ENCODE results near the gene ACER2.
A peak's percentile ranks its signal among the peaks of the same experiment; 100 is the strongest.
"Not testable (repeated sequence)": the region's sequence is repeated elsewhere in the genome, so short reads cannot be mapped to it uniquely, and the experiment has no call there.

The ACER2 gene

GRCh38 chr9:19408693-19409400, at the start of gene ACER2:
TSS of gene ACER2 (plus strand) at chr9:19409009. CDS start at chr9:19409085, 76 bp downstream.
- Mint-ChIP-seq H3K36me3 (ENCODE audit: low read depth) (no peaks in the 10 kb centered on the region), H3K9me3 (peaks cover under 1% of the 10 kb centered on the region), H3K4me1 (ENCODE audit: low read depth) (peaks cover 12% of the 10 kb centered on the region), H3K4me3 (peak within 1 kb of the TSS; percentile 97), H3K27me3 (ENCODE audit: low read depth) (peaks cover 10% of the 10 kb centered on the region), H3K27ac (peak within 1 kb of the TSS; percentile 80)

- Mint-ChIP-seq H3K4me3 (no peak overlapping the region), H3K27me3 (ENCODE audit: low read depth) (no peaks in the 10 kb centered on the region), H3K36me3 (ENCODE audit: low read depth) (peaks cover 37% of the 10 kb centered on the region), H3K27ac (no peak overlapping the region), H3K4me1 (ENCODE audit: low read depth) (no peaks in the 10 kb centered on the region), H3K9me3 (no peaks in the 10 kb centered on the region)
These were observed 39.7 kb upstream of the ACER2 start for GRCh38 chr9:19369107-19369506.

- Mint-ChIP-seq H3K4me3 (no peak overlapping the region), H3K9me3 (no peaks in the 10 kb centered on the region), H3K36me3 (ENCODE audit: low read depth) (peaks cover 49% of the 10 kb centered on the region), H3K27me3 (ENCODE audit: low read depth) (no peaks in the 10 kb centered on the region), H3K4me1 (ENCODE audit: low read depth) (peaks cover 8% of the 10 kb centered on the region), H3K27ac (no peak overlapping the region)
These were observed 36.9 kb upstream of the ACER2 start for GRCh38 chr9:19371942-19372341.

GRCh38 chr9:19372567-19372966, 36.2 kb upstream of the ACER2 start:
- Mint-ChIP-seq H3K36me3 (ENCODE audit: low read depth) (peaks cover 53% of the 10 kb centered on the region), H3K27ac (no peak overlapping the region), H3K9me3 (no peaks in the 10 kb centered on the region), H3K4me3 (no peak overlapping the region), H3K27me3 (ENCODE audit: low read depth) (no peaks in the 10 kb centered on the region), H3K4me1 (ENCODE audit: low read depth) (peaks cover 14% of the 10 kb centered on the region)

GRCh38 chr9:19373527-19373926, 35.3 kb upstream of the ACER2 start:
- no peaks in the 10 kb centered on the region for H3K27me3 Mint-ChIP-seq (ENCODE audit: low read depth)
- peak overlapping the region; percentile 41 for H3K27ac Mint-ChIP-seq
- peaks cover 59% of the 10 kb centered on the region for H3K36me3 Mint-ChIP-seq (ENCODE audit: low read depth)
- H3K4me3 Mint-ChIP-seq, result no peak overlapping the region
- peaks cover 21% of the 10 kb centered on the region for H3K4me1 Mint-ChIP-seq (ENCODE audit: low read depth)
- no peaks in the 10 kb centered on the region for H3K9me3 Mint-ChIP-seq

GRCh38 chr9:19375538-19375937, 33.3 kb upstream of the ACER2 start:
- no peak overlapping the region for H3K27ac Mint-ChIP-seq
- H3K4me1 Mint-ChIP-seq (ENCODE audit: low read depth), result peaks cover 32% of the 10 kb centered on the region
- no peaks in the 10 kb centered on the region for H3K27me3 Mint-ChIP-seq (ENCODE audit: low read depth)
- peaks cover 76% of the 10 kb centered on the region for H3K36me3 Mint-ChIP-seq (ENCODE audit: low read depth)
- no peak overlapping the region for H3K4me3 Mint-ChIP-seq
- no peaks in the 10 kb centered on the region for H3K9me3 Mint-ChIP-seq

- Mint-ChIP-seq H3K27me3 (ENCODE audit: low read depth) (no peaks in the 10 kb centered on the region), H3K27ac (no peak overlapping the region), H3K4me3 (peak overlapping the region; percentile 33), H3K4me1 (ENCODE audit: low read depth) (peaks cover 39% of the 10 kb centered on the region), H3K36me3 (ENCODE audit: low read depth) (peaks cover 77% of the 10 kb centered on the region), H3K9me3 (no peaks in the 10 kb centered on the region)
These were observed 31.9 kb upstream of the ACER2 start for GRCh38 chr9:19376931-19377330.

GRCh38 chr9:19378164-19378563, 30.6 kb upstream of the ACER2 start:
- Mint-ChIP-seq H3K36me3 (ENCODE audit: low read depth) (peaks cover 69% of the 10 kb centered on the region), H3K4me1 (ENCODE audit: low read depth) (peaks cover 40% of the 10 kb centered on the region), H3K27me3 (ENCODE audit: low read depth) (no peaks in the 10 kb centered on the region), H3K27ac (peak overlapping the region; percentile 75), H3K4me3 (peak overlapping the region; percentile 98), H3K9me3 (no peaks in the 10 kb centered on the region)

GRCh38 chr9:19378647-19379046, 30.2 kb upstream of the ACER2 start:
- Mint-ChIP-seq H3K4me1 (ENCODE audit: low read depth) (peaks cover 40% of the 10 kb centered on the region), H3K27me3 (ENCODE audit: low read depth) (no peaks in the 10 kb centered on the region), H3K4me3 (peak overlapping the region; percentile 98), H3K36me3 (ENCODE audit: low read depth) (peaks cover 65% of the 10 kb centered on the region), H3K9me3 (no peaks in the 10 kb centered on the region), H3K27ac (peak overlapping the region; percentile 99)

GRCh38 chr9:19379283-19379682, 29.5 kb upstream of the ACER2 start:
- Mint-ChIP-seq H3K36me3 (ENCODE audit: low read depth) (peaks cover 60% of the 10 kb centered on the region), H3K4me1 (ENCODE audit: low read depth) (peaks cover 40% of the 10 kb centered on the region)

GRCh38 chr9:19379697-19380046, 29.1 kb upstream of the ACER2 start:
- peaks cover 56% of the 10 kb centered on the region for H3K36me3 Mint-ChIP-seq (ENCODE audit: low read depth)
- peaks cover 40% of the 10 kb centered on the region for H3K4me1 Mint-ChIP-seq (ENCODE audit: low read depth)
- H3K27me3 Mint-ChIP-seq (ENCODE audit: low read depth), result no peaks in the 10 kb centered on the region
- peak overlapping the region; percentile 99 for H3K27ac Mint-ChIP-seq
- H3K9me3 Mint-ChIP-seq, result no peaks in the 10 kb centered on the region
- H3K4me3 Mint-ChIP-seq, result peak overlapping the region; percentile 98

More at GRCh38 chr9:19379283-19379682, 29.5 kb upstream of the ACER2 start:
- peak overlapping the region; percentile 99 for H3K27ac Mint-ChIP-seq
- no peaks in the 10 kb centered on the region for H3K9me3 Mint-ChIP-seq
- no peaks in the 10 kb centered on the region for H3K27me3 Mint-ChIP-seq (ENCODE audit: low read depth)
- peak overlapping the region; percentile 98 for H3K4me3 Mint-ChIP-seq

GRCh38 chr9:19380826-19381075, 28.1 kb upstream of the ACER2 start:
- Mint-ChIP-seq H3K27me3 (ENCODE audit: low read depth) (no peaks in the 10 kb centered on the region), H3K36me3 (ENCODE audit: low read depth) (peaks cover 48% of the 10 kb centered on the region), H3K4me3 (peak overlapping the region; percentile 98), H3K9me3 (no peaks in the 10 kb centered on the region), H3K4me1 (ENCODE audit: low read depth) (peaks cover 40% of the 10 kb centered on the region), H3K27ac (peak overlapping the region; percentile 99)

- Mint-ChIP-seq H3K27ac (no peak overlapping the region), H3K9me3 (no peaks in the 10 kb centered on the region), H3K4me3 (peak overlapping the region; percentile 2), H3K4me1 (ENCODE audit: low read depth) (peaks cover 36% of the 10 kb centered on the region), H3K36me3 (ENCODE audit: low read depth) (peaks cover 41% of the 10 kb centered on the region), H3K27me3 (ENCODE audit: low read depth) (peaks cover 5% of the 10 kb centered on the region)
These were observed 27.2 kb upstream of the ACER2 start for GRCh38 chr9:19381656-19382055.

GRCh38 chr9:19385212-19385611, 23.6 kb upstream of the ACER2 start:
- H3K9me3 Mint-ChIP-seq; H3K4me1 Mint-ChIP-seq (ENCODE audit: low read depth); H3K4me3 Mint-ChIP-seq; H3K36me3 Mint-ChIP-seq (ENCODE audit: low read depth); H3K27ac Mint-ChIP-seq: not testable (repeated sequence)
- H3K27me3 Mint-ChIP-seq (ENCODE audit: low read depth), result peaks cover 15% of the 10 kb centered on the region

GRCh38 chr9:19385786-19386501, 22.9 kb upstream of the ACER2 start:
- no peak overlapping the region for H3K27ac Mint-ChIP-seq
- H3K4me3 Mint-ChIP-seq, result no peak overlapping the region
- peaks cover 23% of the 10 kb centered on the region for H3K27me3 Mint-ChIP-seq (ENCODE audit: low read depth)
- H3K4me1 Mint-ChIP-seq (ENCODE audit: low read depth), result peaks cover 8% of the 10 kb centered on the region
- peaks cover 3% of the 10 kb centered on the region for H3K36me3 Mint-ChIP-seq (ENCODE audit: low read depth)
- H3K9me3 Mint-ChIP-seq, result peaks cover 4% of the 10 kb centered on the region

All from T-helper 1 cell treated with Interleukin-12 subunit alpha and Interleukin-12 subunit beta and Interleukin-4 antibody, amounts not matched to agents 30 μg/mL and 1 μg/mL, for 36 hours (primary cell).